ENCODE results near the gene KPNB1. TPM values are rescaled to one million over a fixed set of nuclear protein-coding genes. Genes with fewer than 3 reads are reported as not detected.

The KPNB1 gene
- total RNA-seq, 2 donors from 2014 or later, result 183 to 196 TPM

GRCh38 chr17:47690121-47690520, 40.4 kb downstream of the KPNB1 start:
- ATAC-seq (no peak), DNase-seq (no peak)
- no peaks in the 10 kb centered on the region for H3K9me3 ChIP-seq (ENCODE audit: control insufficient read depth, low read length, poor library complexity, severe bottlenecking)
- Mint-ChIP-seq H3K36me3 (ENCODE audit: low read depth) (peaks cover 3% of the 10 kb centered on the region), H3K27ac (no peak overlapping the region), H3K4me1 (peaks cover 20% of the 10 kb centered on the region), H3K27me3 (no peaks in the 10 kb centered on the region), H3K4me3 (no peak overlapping the region)

- H3K4me1 Mint-ChIP-seq, result peaks cover 17% of the 10 kb centered on the region
- no peak for ATAC-seq
- no peaks in the 10 kb centered on the region for H3K27me3 Mint-ChIP-seq
- peaks cover 3% of the 10 kb centered on the region for H3K36me3 Mint-ChIP-seq (ENCODE audit: low read depth)
- H3K9me3 ChIP-seq (ENCODE audit: control insufficient read depth, low read length, poor library complexity, severe bottlenecking), result no peaks in the 10 kb centered on the region
- DNase-seq, result no peak
- peak overlapping the region; percentile 95 for H3K27ac Mint-ChIP-seq
- H3K4me3 Mint-ChIP-seq, result peak overlapping the region; percentile 57
Measured at GRCh38 chr17:47692137-47692894, 42.6 kb downstream of the KPNB1 start.

- no peaks in the 10 kb centered on the region for H3K9me3 ChIP-seq (ENCODE audit: control insufficient read depth, low read length, poor library complexity, severe bottlenecking)
- no peak for DNase-seq
- H3K4me1 Mint-ChIP-seq, result peaks cover 17% of the 10 kb centered on the region
- peaks cover 3% of the 10 kb centered on the region for H3K36me3 Mint-ChIP-seq (ENCODE audit: low read depth)
- H3K4me3 Mint-ChIP-seq, result peak overlapping the region; percentile 100
- H3K27me3 Mint-ChIP-seq, result no peaks in the 10 kb centered on the region
- peak overlapping the region; percentile 95 for H3K27ac Mint-ChIP-seq
- ATAC-seq, result no peak
Measured at GRCh38 chr17:47692895-47693730, 43.4 kb downstream of the KPNB1 start.

- Mint-ChIP-seq H3K27ac (peak within 1 kb of the TSS; percentile 95), H3K4me3 (peak within 1 kb of the TSS; percentile 100)
Measured at GRCh38 chr17:47693731-47694580, 44.2 kb downstream of the KPNB1 start, which contains the start of gene TBKBP1. Gene TBKBP1, plus strand, starts transcription at chr17:47694161. Its CDS starts 1,952 bp downstream, at chr17:47696113.

GRCh38 chr17:47694581-47695428, 45.1 kb downstream of the KPNB1 start:
- Mint-ChIP-seq H3K27me3 (no peaks in the 10 kb centered on the region), H3K4me3 (peak overlapping the region; percentile 95), H3K4me1 (peaks cover 25% of the 10 kb centered on the region), H3K27ac (peak overlapping the region; percentile 45), H3K36me3 (ENCODE audit: low read depth) (peaks cover 3% of the 10 kb centered on the region)
- no peaks in the 10 kb centered on the region for H3K9me3 ChIP-seq (ENCODE audit: control insufficient read depth, low read length, poor library complexity, severe bottlenecking)
- DNase-seq (no peak), ATAC-seq (peak; percentile 47)

More at GRCh38 chr17:47693731-47694580, 44.2 kb downstream of the KPNB1 start, which contains the start of gene TBKBP1:
- H3K9me3 ChIP-seq (ENCODE audit: control insufficient read depth, low read length, poor library complexity, severe bottlenecking), result no peaks in the 10 kb centered on the region
- Mint-ChIP-seq H3K27me3 (no peaks in the 10 kb centered on the region), H3K4me1 (peaks cover 21% of the 10 kb centered on the region), H3K36me3 (ENCODE audit: low read depth) (peaks cover 3% of the 10 kb centered on the region)
- peak; percentile 26 to 38 (median 30) for DNase-seq
- peak; percentile 59 for ATAC-seq

GRCh38 chr17:47695429-47696376, 46.0 kb downstream of the KPNB1 start:
- peak overlapping the region; percentile 95 for H3K4me3 Mint-ChIP-seq
- no peak for ATAC-seq
- H3K27me3 Mint-ChIP-seq, result no peaks in the 10 kb centered on the region
- H3K27ac Mint-ChIP-seq, result peak overlapping the region; percentile 45
- H3K9me3 ChIP-seq (ENCODE audit: control insufficient read depth, low read length, poor library complexity, severe bottlenecking), result no peaks in the 10 kb centered on the region
- peaks cover 27% of the 10 kb centered on the region for H3K4me1 Mint-ChIP-seq
- peaks cover 3% of the 10 kb centered on the region for H3K36me3 Mint-ChIP-seq (ENCODE audit: low read depth)
- no peak for DNase-seq

- Mint-ChIP-seq H3K4me3 (no peak overlapping the region), H3K27ac (no peak overlapping the region), H3K36me3 (ENCODE audit: low read depth) (peaks cover 3% of the 10 kb centered on the region), H3K4me1 (peaks cover 27% of the 10 kb centered on the region), H3K27me3 (no peaks in the 10 kb centered on the region)
- ATAC-seq, result no peak
- peak in 1 of 3 donors; percentile 6 for DNase-seq
- no peaks in the 10 kb centered on the region for H3K9me3 ChIP-seq (ENCODE audit: control insufficient read depth, low read length, poor library complexity, severe bottlenecking)
Measured at GRCh38 chr17:47696717-47697642, 47.3 kb downstream of the KPNB1 start.

GRCh38 chr17:47697906-47698711, 48.4 kb downstream of the KPNB1 start:
- no peaks in the 10 kb centered on the region for H3K9me3 ChIP-seq (ENCODE audit: control insufficient read depth, low read length, poor library complexity, severe bottlenecking)
- H3K4me3 Mint-ChIP-seq, result no peak overlapping the region
- peak overlapping the region; percentile 61 for H3K27ac Mint-ChIP-seq
- ATAC-seq (no peak), DNase-seq (peak in 1 of 3 donors; percentile 5)
- peaks cover 29% of the 10 kb centered on the region for H3K4me1 Mint-ChIP-seq
- peaks cover 3% of the 10 kb centered on the region for H3K36me3 Mint-ChIP-seq (ENCODE audit: low read depth)
- H3K27me3 Mint-ChIP-seq, result no peaks in the 10 kb centered on the region

GRCh38 chr17:47698749-47699535, 49.2 kb downstream of the KPNB1 start:
- Mint-ChIP-seq H3K27ac (peak overlapping the region; percentile 61), H3K27me3 (no peaks in the 10 kb centered on the region), H3K4me3 (no peak overlapping the region), H3K36me3 (ENCODE audit: low read depth) (no peaks in the 10 kb centered on the region), H3K4me1 (peaks cover 31% of the 10 kb centered on the region)
- peak; percentile 60 to 68 (median 67) for DNase-seq
- no peaks in the 10 kb centered on the region for H3K9me3 ChIP-seq (ENCODE audit: control insufficient read depth, low read length, poor library complexity, severe bottlenecking)
- peak; percentile 63 for ATAC-seq
